Measurements from ENCODE around the gene TMEM220. TPM values are rescaled to one million over a fixed set of nuclear protein-coding genes. Genes with fewer than 3 reads are reported as not detected.

The TMEM220 gene
- total and polyA plus RNA-seq, 2 of the 4 experiments (the other 2 are of a cell fraction) = 1.1 to 1.9 TPM

DNA sequence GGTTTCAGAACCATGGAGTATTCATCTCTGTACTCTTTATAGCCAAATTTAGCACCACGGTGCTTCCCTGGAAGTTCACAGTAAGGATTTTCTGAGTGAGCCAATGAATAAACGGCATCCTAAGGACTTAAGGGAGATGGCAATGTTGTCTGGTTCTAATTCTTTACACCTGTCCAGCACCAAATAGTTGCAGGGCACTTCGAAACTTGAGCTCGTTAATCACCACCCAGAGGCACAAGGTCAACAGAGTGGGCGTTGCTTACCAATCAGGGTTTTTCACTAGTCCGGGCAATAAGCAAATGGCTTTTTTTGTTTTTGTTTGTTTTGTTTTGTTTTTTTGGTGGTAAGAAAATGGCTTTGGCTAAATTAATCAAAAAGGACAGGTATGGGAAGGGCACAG is 28.2 kb upstream of the TMEM220 start:
- no peak overlapping the region for H3K4me2 ChIP-seq (ENCODE audit: low read depth, low read length)
- TF ChIP-seq RAD21 (IDR thresholded peaks at IDR 0.05; ENCODE audit: low read length) = no peak
- no peak for TF ChIP-seq CEBPB (IDR thresholded peaks at IDR 0.05; ENCODE audit: low read depth, low read length)
- TF ChIP-seq, protein P1, sequence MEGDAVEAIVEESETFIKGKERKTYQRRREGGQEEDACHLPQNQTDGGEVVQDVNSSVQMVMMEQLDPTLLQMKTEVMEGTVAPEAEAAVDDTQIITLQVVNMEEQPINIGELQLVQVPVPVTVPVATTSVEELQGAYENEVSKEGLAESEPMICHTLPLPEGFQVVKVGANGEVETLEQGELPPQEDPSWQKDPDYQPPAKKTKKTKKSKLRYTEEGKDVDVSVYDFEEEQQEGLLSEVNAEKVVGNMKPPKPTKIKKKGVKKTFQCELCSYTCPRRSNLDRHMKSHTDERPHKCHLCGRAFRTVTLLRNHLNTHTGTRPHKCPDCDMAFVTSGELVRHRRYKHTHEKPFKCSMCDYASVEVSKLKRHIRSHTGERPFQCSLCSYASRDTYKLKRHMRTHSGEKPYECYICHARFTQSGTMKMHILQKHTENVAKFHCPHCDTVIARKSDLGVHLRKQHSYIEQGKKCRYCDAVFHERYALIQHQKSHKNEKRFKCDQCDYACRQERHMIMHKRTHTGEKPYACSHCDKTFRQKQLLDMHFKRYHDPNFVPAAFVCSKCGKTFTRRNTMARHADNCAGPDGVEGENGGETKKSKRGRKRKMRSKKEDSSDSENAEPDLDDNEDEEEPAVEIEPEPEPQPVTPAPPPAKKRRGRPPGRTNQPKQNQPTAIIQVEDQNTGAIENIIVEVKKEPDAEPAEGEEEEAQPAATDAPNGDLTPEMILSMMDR (conservative IDR thresholded peaks at IDR 0.05; ENCODE audit: low read depth, low read length) = no peak
- TF ChIP-seq BHLHE40 (IDR thresholded peaks at IDR 0.05; ENCODE audit: low read depth, low read length) = no peak
- no peak for TF ChIP-seq MAFK (IDR thresholded peaks at IDR 0.05; ENCODE audit: low read depth, low read length)
- TF ChIP-seq MAZ (IDR thresholded peaks at IDR 0.05; ENCODE audit: borderline replicate concordance, low read depth, low read length) = no peak
- TF ChIP-seq RFX5 (IDR thresholded peaks at IDR 0.05; ENCODE audit: low read depth, low read length) = no peak
- TF ChIP-seq, protein P2, sequence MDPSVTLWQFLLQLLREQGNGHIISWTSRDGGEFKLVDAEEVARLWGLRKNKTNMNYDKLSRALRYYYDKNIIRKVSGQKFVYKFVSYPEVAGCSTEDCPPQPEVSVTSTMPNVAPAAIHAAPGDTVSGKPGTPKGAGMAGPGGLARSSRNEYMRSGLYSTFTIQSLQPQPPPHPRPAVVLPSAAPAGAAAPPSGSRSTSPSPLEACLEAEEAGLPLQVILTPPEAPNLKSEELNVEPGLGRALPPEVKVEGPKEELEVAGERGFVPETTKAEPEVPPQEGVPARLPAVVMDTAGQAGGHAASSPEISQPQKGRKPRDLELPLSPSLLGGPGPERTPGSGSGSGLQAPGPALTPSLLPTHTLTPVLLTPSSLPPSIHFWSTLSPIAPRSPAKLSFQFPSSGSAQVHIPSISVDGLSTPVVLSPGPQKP (IDR thresholded peaks at IDR 0.05; ENCODE audit: borderline replicate concordance, low read depth, low read length) = no peak
- no peak for TF ChIP-seq POLR2A (IDR thresholded peaks at IDR 0.05; ENCODE audit: low read depth, low read length)
- no peak overlapping the region for H3K27ac ChIP-seq (ENCODE audit: insufficient read depth, low read length)
- dilution Hi-C loops (cut with HindIII; ENCODE audit: low sequenced_read_pairs, unreplicated experiment) (no loop called here), intact Hi-C loops (cut with micrococcal nuclease) (no loop called here), in situ Hi-C loops (cut with MboI; ENCODE audit: low sequenced_read_pairs) (no loop called here)
- no peaks in the 10 kb centered on the region for H3K9me1 ChIP-seq (ENCODE audit: insufficient read depth, low read length)
- no peak overlapping the region for H4K91ac ChIP-seq (ENCODE audit: insufficient read depth, low read depth, low read length)
- H4K5ac ChIP-seq (ENCODE audit: low read depth, low read length) = no peak overlapping the region
- WGBS, 2 experiments (ENCODE audit: extremely low coverage in 2 of 2, insufficient read length in 1 of 2) = 67% methylated on average over 2 of the region's 6 CpGs; no CpG with 5 or more reads in 1 of the 2 experiments
- H2AFZ ChIP-seq (replicated peaks; ENCODE audit: low read length, poor library complexity) = no peak overlapping the region
- no peaks in the 10 kb centered on the region for H4K20me1 ChIP-seq (ENCODE audit: insufficient read depth, low read length)
- BruUV-seq (replicated peaks) = no TSS peak
- no peaks in the 10 kb centered on the region for H3K79me1 ChIP-seq (ENCODE audit: low read depth in 1 of 2, low read length in 2 of 2)
- H4K8ac ChIP-seq (ENCODE audit: low read depth in 2 of 2, low read length in 2 of 2) = no peak overlapping the region
- no peak overlapping the region for H3K23ac ChIP-seq (ENCODE audit: low read depth, low read length)
- ChIA-PET CTCF (no interaction called here), POLR2A (ENCODE audit: unreplicated experiment) (no interaction called here)
- H3K4me1 ChIP-seq (ENCODE audit: control insufficient read depth, insufficient read depth, low read length) = no peaks in the 10 kb centered on the region
- no peak overlapping the region for H2AK5ac ChIP-seq (ENCODE audit: low read depth, low read length)
- no peak overlapping the region for H2AK9ac ChIP-seq (replicated peaks; ENCODE audit: low read depth, low read length, poor library complexity)
- H3K18ac ChIP-seq (ENCODE audit: low read depth, low read length) = no peak overlapping the region
- no peak for ATAC-seq (ENCODE audit: low read depth)
- H2BK120ac ChIP-seq (ENCODE audit: low read depth, low read length) = no peak overlapping the region
- H3K9ac ChIP-seq (ENCODE audit: low read depth, low read length) = no peak overlapping the region
- H3K14ac ChIP-seq (replicated peaks; ENCODE audit: low read depth, low read length) = no peak overlapping the region
- H3K36me3 ChIP-seq (ENCODE audit: control insufficient read depth, insufficient read depth, low read length) = no peaks in the 10 kb centered on the region
- no peak overlapping the region for H2BK20ac ChIP-seq (ENCODE audit: low read depth, low read length)
- no peak overlapping the region for H3K56ac ChIP-seq (ENCODE audit: extremely low read depth, insufficient read depth, low read length)
- peaks cover 3% of the 10 kb centered on the region; the same call in 1 of the 2 replicates for H3K27me3 ChIP-seq (ENCODE audit: control insufficient read depth, insufficient read depth, low read length)
- no peak overlapping the region for H3K4ac ChIP-seq (ENCODE audit: low read depth, low read length)
- H3K9me3 ChIP-seq (ENCODE audit: control insufficient read depth, insufficient read depth, low read length) = no peaks in the 10 kb centered on the region
- H2BK15ac ChIP-seq (ENCODE audit: low read depth, low read length) = no peak overlapping the region
- no peak overlapping the region for H3K4me3 ChIP-seq (ENCODE audit: insufficient read depth, low read depth, low read length)
- no peak for DNase-seq
- H2BK5ac ChIP-seq (ENCODE audit: low read depth, low read length, poor library complexity, severe bottlenecking) = no peak overlapping the region

Data from IMR-90 (cell line).